Breast epithelium (tissue), 3 donors: ENCODE data around the gene AP1AR.

ENCODE experiments used
- POLR2AphosphoS5 ChIP-seq, 3 donors: sonication (generic); formaldehyde crosslinking; IDR thresholded peaks; one replicate each; pipeline ENCODE4 v1.6.1; 2017; ENCODE audit warnings: antibody characterized with exemption in 3 of 3
- TF ChIP-seq, protein P1 (sequence below), 3 donors: fragments of 450-650 bp; IDR thresholded peaks; one replicate each; pipeline ENCODE4 v1.5.1; 2016 to 2017; ENCODE audit warnings: antibody characterized with exemption in 3 of 3, mild to moderate bottlenecking in 3 of 3, moderate library complexity in 3 of 3

GRCh38 chr4:112287258-112287989 lies 55.8 kb downstream of the AP1AR start:
- TF ChIP-seq POLR2AphosphoS5 (IDR thresholded peaks at IDR 0.05) = no peak
- TF ChIP-seq, protein P1, sequence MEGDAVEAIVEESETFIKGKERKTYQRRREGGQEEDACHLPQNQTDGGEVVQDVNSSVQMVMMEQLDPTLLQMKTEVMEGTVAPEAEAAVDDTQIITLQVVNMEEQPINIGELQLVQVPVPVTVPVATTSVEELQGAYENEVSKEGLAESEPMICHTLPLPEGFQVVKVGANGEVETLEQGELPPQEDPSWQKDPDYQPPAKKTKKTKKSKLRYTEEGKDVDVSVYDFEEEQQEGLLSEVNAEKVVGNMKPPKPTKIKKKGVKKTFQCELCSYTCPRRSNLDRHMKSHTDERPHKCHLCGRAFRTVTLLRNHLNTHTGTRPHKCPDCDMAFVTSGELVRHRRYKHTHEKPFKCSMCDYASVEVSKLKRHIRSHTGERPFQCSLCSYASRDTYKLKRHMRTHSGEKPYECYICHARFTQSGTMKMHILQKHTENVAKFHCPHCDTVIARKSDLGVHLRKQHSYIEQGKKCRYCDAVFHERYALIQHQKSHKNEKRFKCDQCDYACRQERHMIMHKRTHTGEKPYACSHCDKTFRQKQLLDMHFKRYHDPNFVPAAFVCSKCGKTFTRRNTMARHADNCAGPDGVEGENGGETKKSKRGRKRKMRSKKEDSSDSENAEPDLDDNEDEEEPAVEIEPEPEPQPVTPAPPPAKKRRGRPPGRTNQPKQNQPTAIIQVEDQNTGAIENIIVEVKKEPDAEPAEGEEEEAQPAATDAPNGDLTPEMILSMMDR (IDR thresholded peaks at IDR 0.05) = no peak
